HEK293 (cell line): Measurements from ENCODE around the gene IGFBPL1.

ENCODE experiments used
- MZF1 ChIP-seq: fragments of 450-650 bp; formaldehyde crosslinking; IDR thresholded peaks from 2 replicates; pipeline ENCODE4 v1.5.1; 2017; ENCODE audit warnings: missing biosample characterization, missing genetic modification characterization, borderline replicate concordance
- TCF7L2 ChIP-seq: IDR thresholded peaks from 2 replicates; pipeline ENCODE4 v1.6.1; 2011; ENCODE audit warnings: low read depth, mild to moderate bottlenecking, inconsistent platforms, low read length, moderate library complexity, borderline replicate concordance
- WT1 ChIP-seq: fragments of 450-650 bp; formaldehyde crosslinking; IDR thresholded peaks from 2 replicates; pipeline ENCODE4 v1.5.1; 2016; ENCODE audit warnings: missing biosample characterization, missing genetic modification characterization
- ZNF473 ChIP-seq: fragments of 450-650 bp; formaldehyde crosslinking; IDR thresholded peaks from 2 replicates; pipeline ENCODE4 v1.5.1; 2017; ENCODE audit warnings: missing biosample characterization, missing genetic modification characterization

DNA sequence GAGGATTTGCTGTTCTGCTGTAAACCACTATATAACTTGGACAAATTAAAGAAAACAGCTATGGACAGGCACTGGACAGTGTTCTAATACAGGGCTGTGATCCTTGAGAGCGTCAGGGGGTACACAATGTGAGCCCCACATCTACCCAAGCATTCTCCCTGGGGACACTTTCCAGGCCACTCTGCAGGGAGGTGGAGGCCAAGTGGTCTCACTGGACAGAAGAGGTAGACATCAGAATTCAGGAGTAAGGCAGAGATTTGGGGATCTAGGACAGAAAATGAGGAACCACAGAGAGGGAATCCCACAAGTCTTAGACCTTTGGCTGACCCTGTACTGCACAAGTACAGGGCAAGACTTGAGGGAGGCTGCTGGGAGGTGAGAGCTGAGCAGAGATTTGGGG is 3.8 kb upstream of the IGFBPL1 start:
- TF ChIP-seq TCF7L2 (no peak), WT1 (tag by site-specific recombination) (no peak), ZNF473 (tag by site-specific recombination) (no peak), MZF1 (tag by site-specific recombination) (no peak)
